ENCODE results near the gene NDUFS4.
"Not testable (repeated sequence)": the region's sequence is repeated elsewhere in the genome, so short reads cannot be mapped to it uniquely, and the experiment has no call there.

Gene NDUFS4

DNA sequence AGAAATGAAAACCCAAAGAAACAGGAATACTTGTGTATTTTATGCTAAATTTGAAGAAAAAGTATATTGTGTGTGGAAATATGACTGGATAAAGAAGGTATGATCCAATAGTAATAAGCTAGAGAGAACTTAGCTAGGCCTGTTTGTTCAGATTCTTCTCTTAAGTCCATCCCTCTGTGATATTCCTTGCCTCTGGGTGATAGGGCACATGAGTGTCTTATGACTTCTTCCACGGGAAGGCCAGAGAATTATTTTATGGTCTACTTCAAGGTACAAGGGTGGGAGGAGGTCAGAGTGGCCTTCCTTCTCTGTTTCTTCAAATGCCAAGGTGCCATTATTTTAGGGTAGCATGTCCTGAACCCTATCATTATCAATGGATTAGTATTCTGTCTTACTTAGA is 113.7 kb downstream of the NDUFS4 start:
- no peak for DNase-seq

DNA sequence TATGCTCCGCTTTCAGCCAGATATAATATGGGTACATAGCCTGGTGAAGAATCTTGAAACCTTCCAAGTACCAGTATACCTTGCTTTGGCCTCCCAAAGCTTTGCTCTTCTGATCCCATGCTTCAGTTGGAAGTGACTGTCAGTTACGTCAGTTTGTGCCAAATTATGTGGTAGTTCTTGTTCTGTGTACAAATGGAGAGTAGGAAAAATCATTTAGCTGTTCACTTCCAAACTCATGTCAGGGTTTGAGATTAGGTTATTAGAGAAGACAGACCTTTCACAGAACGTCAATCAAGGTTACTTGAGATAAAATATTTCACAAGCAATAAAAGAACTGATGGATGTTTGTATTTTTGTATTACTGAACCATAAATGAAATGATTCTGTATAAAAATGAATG is 117.2 kb downstream of the NDUFS4 start:
- no peak for DNase-seq

DNA sequence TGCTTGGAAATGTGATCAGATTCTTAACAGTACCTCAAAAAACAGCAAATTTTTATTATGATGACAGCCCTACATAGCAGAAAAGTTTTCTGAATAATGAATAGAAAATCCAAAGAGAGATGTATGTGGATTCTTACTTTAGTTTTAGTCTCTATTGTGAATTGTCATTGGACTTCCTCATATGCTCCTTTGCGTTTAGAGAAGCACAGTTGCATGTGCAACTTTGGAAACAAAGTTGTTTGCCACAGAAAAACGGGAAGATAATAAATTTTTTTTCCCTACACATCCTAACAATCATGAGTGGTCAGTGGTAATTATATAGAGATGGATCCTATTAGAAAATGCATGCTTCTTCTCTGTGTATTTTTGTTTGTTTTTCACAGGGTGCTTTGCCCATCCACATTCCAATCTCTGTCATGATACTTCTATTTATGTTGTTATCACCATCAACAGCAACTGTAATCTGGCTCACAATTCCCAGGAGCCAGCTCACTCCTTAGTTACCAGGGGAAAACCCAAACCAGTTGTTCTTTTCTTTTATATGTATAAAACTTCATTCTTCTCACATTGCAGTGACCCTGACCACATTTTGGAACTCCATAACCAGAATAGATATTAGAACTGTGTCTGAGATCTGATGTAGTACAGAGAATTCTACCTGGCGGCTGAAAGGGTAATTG is 118.7 kb downstream of the NDUFS4 start:
- DNase-seq = no peak

DNA sequence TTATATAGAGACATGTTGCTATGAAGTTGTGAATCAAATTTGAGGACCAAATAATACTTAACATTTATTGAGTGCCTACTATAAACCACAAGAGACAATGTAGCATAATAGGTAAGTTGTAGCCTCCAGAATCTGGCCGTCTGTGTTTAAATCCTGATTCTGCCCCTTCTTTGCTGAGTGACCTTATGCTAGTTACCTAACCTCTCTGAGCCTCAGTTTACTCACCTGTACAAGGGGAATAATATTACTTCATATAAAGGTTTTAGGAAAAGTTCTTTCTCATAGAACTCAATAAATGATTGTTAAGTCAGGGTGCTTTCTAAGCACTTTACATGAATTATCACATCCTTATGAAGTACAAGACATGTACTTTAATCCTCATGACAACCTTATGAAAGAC is 120.6 kb downstream of the NDUFS4 start:
- no peak for DNase-seq

GRCh38 chr5:53691014-53691413 is 130.6 kb downstream of the NDUFS4 start:
- DNase-seq = no peak

GRCh38 chr5:53694520-53695022 is 134.1 kb downstream of the NDUFS4 start:
- DNase-seq = no peak

DNA sequence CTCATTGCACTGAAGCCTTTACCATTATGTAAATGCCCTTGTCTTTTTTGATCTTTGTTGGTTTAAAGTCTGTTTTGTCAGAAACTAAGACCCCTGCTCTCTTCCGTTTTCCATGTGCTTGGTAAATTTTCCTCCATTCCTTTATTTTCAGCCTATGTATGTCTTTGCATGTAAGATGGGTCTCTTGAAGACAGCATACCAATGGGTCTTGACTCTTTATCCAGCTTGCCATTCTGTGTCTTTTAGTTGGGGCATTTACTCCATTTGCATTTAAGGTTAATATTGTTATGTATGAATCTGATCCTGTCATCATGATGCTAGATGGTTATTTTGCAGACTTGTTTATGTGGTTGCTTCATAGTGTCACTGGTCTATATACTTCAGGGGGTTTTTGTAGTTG is 150.0 kb downstream of the NDUFS4 start:
- not testable (repeated sequence) for DNase-seq

DNA sequence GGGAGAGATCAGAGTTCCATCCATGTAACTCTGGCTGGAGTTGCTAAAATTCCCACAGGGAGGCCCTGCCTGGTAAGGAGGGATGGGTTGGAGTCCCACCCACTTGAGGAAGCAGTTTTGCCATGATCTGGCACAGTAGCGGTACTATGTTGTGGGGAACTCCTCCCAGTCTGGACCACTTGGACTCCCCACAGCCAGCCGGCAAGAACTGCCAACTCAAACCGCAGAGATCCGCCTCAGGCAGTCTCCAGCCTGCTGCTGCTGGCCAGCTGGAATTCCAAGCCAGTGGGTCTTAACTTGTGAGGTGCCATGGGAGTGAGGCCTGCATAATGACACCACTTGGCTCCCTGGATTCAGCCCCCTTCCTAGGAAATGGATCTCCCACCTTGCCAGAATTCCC is 151.9 kb downstream of the NDUFS4 start:
- DNase-seq = no peak

DNA sequence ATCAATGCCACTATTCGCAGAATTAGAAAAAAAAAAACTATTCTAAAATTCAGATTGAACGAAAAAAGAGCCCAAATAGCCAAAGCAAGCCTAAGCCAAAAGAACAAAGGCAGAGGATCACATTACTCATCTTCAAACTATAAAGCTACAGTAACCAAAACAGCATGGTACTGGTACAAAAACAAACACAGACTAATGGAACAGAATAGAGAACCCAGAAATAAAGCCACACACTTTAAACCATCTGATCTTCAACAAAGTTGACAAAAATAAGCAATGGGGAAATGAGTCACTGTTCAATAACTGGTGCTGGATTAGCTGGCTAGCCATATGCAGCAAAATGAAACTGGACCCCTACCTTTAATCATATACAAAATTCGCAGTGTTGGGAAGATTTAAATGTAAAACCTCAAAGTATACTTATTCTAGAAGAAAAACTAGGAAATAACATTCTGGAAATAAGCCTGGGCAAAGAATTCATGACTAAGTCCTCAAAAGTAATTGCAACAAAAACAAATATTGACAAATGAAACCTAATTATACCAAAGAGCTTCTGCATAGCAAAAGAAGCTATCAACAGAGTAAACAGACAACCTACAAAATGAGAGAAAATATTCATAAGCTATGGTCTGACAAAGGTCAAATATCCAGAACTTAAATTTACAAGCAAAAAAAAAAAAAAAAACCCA is 153.7 kb downstream of the NDUFS4 start:
- no peak for DNase-seq

DNA sequence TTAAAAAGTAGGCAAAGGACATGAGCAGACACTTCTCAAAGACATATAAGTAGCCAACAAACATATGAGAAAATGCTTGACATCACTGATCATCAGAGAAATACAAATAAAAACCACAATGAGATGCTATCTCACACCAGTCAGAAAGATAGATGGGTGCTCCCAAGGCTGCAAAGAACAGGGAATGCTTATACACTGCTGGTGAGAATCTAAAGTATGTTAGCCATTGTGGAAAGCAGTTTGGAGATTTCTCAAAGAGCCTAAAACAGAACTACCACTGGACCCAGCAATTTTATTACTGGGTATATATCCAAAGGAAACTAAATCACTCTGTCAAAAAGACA is 154.2 kb downstream of the NDUFS4 start:
- DNase-seq = no peak

DNA sequence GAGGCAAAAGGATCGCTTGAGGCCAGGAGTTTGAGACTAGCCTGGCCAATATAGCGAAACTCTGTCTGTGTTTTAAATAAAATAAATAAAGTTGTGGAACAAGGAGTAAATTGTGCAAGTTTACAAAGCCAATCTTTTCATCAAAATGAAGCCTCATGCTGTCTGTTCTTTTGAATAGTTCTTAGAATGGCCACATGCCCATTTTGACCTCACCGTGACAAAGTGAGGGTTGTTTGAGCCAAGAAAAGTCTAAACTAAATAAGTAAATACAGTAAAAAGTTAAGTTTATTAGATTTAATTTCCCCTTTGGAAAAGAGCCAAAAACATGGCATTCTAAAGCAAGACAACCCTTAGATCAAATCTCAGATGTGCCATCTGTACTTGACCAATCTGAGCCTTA is 165.7 kb downstream of the NDUFS4 start:
- no peak for DNase-seq

DNA sequence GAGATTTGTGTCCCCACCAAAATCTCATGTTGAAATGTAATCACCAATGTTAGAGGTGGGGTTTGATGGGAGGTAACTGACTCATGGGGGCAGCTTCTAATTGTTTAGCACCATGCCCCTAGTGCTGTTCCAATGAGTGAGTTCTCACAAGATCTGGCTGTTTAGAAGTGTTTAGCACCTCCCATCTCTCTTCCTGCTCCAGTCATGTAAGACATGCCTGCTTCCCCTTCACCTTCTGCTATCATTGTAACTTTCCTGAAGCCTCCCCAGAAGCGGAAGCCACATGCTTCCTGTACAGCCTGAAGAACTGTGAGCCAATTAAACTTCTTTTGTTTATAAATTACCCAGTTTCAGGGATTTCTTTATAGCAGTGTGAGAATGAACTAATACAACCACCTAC is 170.5 kb downstream of the NDUFS4 start:
- DNase-seq = no peak

Measured in CD4-positive, alpha-beta T cell treated with Interleukin-12 subunit alpha and Interleukin-12 subunit beta, for 1 hour (primary cell).